DND-41 (cell line): ENCODE data around the gene MSANTD2.

Experiments used
- ATAC-seq: fragments of 200-7000 bp; cut with Tn5 transposase; 3 replicates; pipeline ENCODE4 v1.9.1; 2021; ENCODE audit warnings: low read depth; ENCODE audit not compliant: insufficient read depth
- DNase-seq: peaks from one replicate; pipeline ENCODE4 v3.0.0-alpha.2; 2020
- H2AFZ ChIP-seq: 2 replicates; pipeline ENCODE4 v1.6.0; 2012; ENCODE audit warnings: low read depth, low read length
- H3K27ac ChIP-seq: 2 replicates; pipeline ENCODE4 v1.5.1; 2012; ENCODE audit warnings: low read length, inconsistent platforms
- H3K27me3 ChIP-seq: fragments of 200-600 bp; sonication (generic); 2 replicates; pipeline ENCODE4 v1.6.0; 2012; ENCODE audit warnings: low read length, mild to moderate bottlenecking, inconsistent platforms; ENCODE audit not compliant: insufficient read depth, poor library complexity
- H3K36me3 ChIP-seq: 2 replicates; pipeline ENCODE4 v1.5.1; 2012; ENCODE audit warnings: low read length, inconsistent platforms; ENCODE audit not compliant: insufficient read depth
- H3K4me1 ChIP-seq: 2 replicates; pipeline ENCODE4 v1.5.1; 2012; ENCODE audit warnings: mild to moderate bottlenecking, low read length; ENCODE audit not compliant: insufficient read depth
- H3K4me2 ChIP-seq: 2 replicates; pipeline ENCODE4 v1.6.0; 2012; ENCODE audit warnings: mild to moderate bottlenecking, moderate library complexity, low read length, inconsistent platforms; ENCODE audit not compliant: insufficient read depth
- H3K4me3 ChIP-seq, 2 experiments: fragments of 200-600 bp in 1 of 2; shearing (Covaris generic) in 1 of 2; 2 replicates each; pipeline ENCODE4 v1.5.1; 2012 to 2016; ENCODE audit warnings: inconsistent platforms in 2 of 2, low read length in 2 of 2, mild to moderate bottlenecking in 2 of 2, low read depth in 1 of 2, moderate library complexity in 1 of 2
- H3K79me2 ChIP-seq: 2 replicates; pipeline ENCODE4 v1.6.0; 2012; ENCODE audit warnings: low read length, inconsistent platforms; ENCODE audit not compliant: insufficient read depth
- H3K9ac ChIP-seq: 2 replicates; pipeline ENCODE4 v1.6.0; 2012; ENCODE audit warnings: low read depth, mild to moderate bottlenecking, inconsistent platforms, low read length, moderate library complexity
- H3K9me3 ChIP-seq: 2 replicates; pipeline ENCODE4 v1.5.1; 2012; ENCODE audit warnings: low read length, moderate library complexity, mild to moderate bottlenecking, inconsistent platforms; ENCODE audit not compliant: insufficient read depth, severe bottlenecking
- H4K20me1 ChIP-seq: 2 replicates; pipeline ENCODE4 v1.6.0; 2012; ENCODE audit warnings: low read length; ENCODE audit not compliant: insufficient read depth
- EZH2 ChIP-seq: IDR thresholded peaks from 3 replicates; pipeline ENCODE4 v1.6.1; 2012; ENCODE audit warnings: borderline replicate concordance, low read depth, mild to moderate bottlenecking, moderate library complexity, low read length, inconsistent platforms; ENCODE audit not compliant: severe bottlenecking
- TF ChIP-seq, protein P1 (sequence below): IDR thresholded peaks from 2 replicates; pipeline ENCODE4 v1.5.1; 2012; ENCODE audit warnings: borderline replicate concordance, low read length, moderate library complexity, mild to moderate bottlenecking; ENCODE audit not compliant: poor library complexity, severe bottlenecking; ENCODE audit errors: extremely low read depth

The MSANTD2 gene

DNA sequence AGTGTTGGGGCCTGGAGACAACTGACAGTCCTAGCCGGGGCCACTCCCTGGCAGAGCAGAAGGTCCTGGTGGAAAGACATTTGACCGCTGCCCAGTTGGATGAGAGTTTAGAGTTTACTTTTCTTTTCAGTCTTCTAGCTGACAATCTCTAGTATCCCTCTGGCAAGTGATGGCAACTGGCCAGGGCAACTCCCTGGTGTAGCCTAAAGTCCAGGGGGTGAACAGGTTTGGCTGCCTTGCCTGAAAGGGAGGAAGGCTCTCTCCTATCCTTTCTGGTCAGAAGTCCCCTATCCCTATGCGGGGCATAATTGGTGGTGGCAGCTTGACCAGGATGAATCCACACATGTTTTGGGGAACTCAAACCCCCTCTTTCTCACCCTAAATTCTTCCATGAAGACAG, 16.8 kb upstream of the MSANTD2 start:
- Histone ChIP-seq H3K27me3 (peaks cover 15% of the 10 kb centered on the region), H3K4me2 (no peak overlapping the region), H3K79me2 (no peaks in the 10 kb centered on the region), H3K4me3 (no peak overlapping the region), H3K4me1 (no peaks in the 10 kb centered on the region), H3K27ac (no peak overlapping the region), H2AFZ (no peak overlapping the region), H3K9me3 (no peaks in the 10 kb centered on the region), H3K36me3 (no peaks in the 10 kb centered on the region), H3K9ac (no peak overlapping the region), H4K20me1 (no peaks in the 10 kb centered on the region)
- TF ChIP-seq EZH2 = no peak
- TF ChIP-seq, protein P1, sequence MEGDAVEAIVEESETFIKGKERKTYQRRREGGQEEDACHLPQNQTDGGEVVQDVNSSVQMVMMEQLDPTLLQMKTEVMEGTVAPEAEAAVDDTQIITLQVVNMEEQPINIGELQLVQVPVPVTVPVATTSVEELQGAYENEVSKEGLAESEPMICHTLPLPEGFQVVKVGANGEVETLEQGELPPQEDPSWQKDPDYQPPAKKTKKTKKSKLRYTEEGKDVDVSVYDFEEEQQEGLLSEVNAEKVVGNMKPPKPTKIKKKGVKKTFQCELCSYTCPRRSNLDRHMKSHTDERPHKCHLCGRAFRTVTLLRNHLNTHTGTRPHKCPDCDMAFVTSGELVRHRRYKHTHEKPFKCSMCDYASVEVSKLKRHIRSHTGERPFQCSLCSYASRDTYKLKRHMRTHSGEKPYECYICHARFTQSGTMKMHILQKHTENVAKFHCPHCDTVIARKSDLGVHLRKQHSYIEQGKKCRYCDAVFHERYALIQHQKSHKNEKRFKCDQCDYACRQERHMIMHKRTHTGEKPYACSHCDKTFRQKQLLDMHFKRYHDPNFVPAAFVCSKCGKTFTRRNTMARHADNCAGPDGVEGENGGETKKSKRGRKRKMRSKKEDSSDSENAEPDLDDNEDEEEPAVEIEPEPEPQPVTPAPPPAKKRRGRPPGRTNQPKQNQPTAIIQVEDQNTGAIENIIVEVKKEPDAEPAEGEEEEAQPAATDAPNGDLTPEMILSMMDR = no peak
- DNase-seq (no peak), ATAC-seq (no peak)

GRCh38 chr11:124814739-124815138, 14.5 kb upstream of the MSANTD2 start:
- ATAC-seq (no peak), DNase-seq (no peak)
- no peak overlapping the region for H3K9ac ChIP-seq
- no peak overlapping the region for H3K27ac ChIP-seq
- H4K20me1 ChIP-seq = no peaks in the 10 kb centered on the region
- TF ChIP-seq, protein P1 = no peak
- TF ChIP-seq EZH2 = no peak
- H3K9me3 ChIP-seq = no peaks in the 10 kb centered on the region
- H3K36me3 ChIP-seq = no peaks in the 10 kb centered on the region
- H2AFZ ChIP-seq = no peak overlapping the region
- no peaks in the 10 kb centered on the region for H3K4me1 ChIP-seq
- H3K27me3 ChIP-seq = peaks cover 11% of the 10 kb centered on the region
- H3K4me3 ChIP-seq = no peak overlapping the region
- no peaks in the 10 kb centered on the region for H3K79me2 ChIP-seq
- H3K4me2 ChIP-seq = no peak overlapping the region

GRCh38 chr11:124812876-124813275, 12.7 kb upstream of the MSANTD2 start:
- Histone ChIP-seq H3K4me2 (no peak overlapping the region), H3K9me3 (no peaks in the 10 kb centered on the region), H3K9ac (no peak overlapping the region), H3K79me2 (no peaks in the 10 kb centered on the region), H3K4me3 (no peak overlapping the region), H3K27me3 (peaks cover 2% of the 10 kb centered on the region), H3K27ac (no peak overlapping the region), H3K36me3 (no peaks in the 10 kb centered on the region), H2AFZ (no peak overlapping the region), H4K20me1 (no peaks in the 10 kb centered on the region), H3K4me1 (no peaks in the 10 kb centered on the region)
- ATAC-seq (peak; percentile 33; the same call in 1 of the 3 replicates), DNase-seq (no peak)
- TF ChIP-seq, protein P1 = no peak
- TF ChIP-seq EZH2 = no peak
